BJ (cell line): Measurements from ENCODE around the gene ELOVL3. TPM values are rescaled to one million over a fixed set of nuclear protein-coding genes. Genes with fewer than 3 reads are reported as not detected.

Experiments
- CTCF ChIA-PET: fragments of 350-600 bp; formaldehyde crosslinking; extraction: SDS; loops from one replicate; lab custom pipeline; 2021; ENCODE audit warnings: antibody characterized with exemption, inconsistent platforms; lab: Yijun Ruan, JAX
- POLR2A ChIA-PET: fragments of 300-600 bp; sonication (Branson Sonifier 250); formaldehyde crosslinking; extraction: SDS; loops from one replicate; lab custom pipeline; 2021; ENCODE audit warnings: antibody characterized with exemption; lab: Charles Lee
- DNase-seq: peaks from one replicate; pipeline ENCODE4 v3.0.0-alpha.2; 2011; ENCODE audit warnings: low read depth
- H3K27me3 ChIP-seq: 2 replicates; pipeline ENCODE4 v1.6.0; 2011; ENCODE audit warnings: low read length; ENCODE audit not compliant: control insufficient read depth, insufficient read depth
- H3K36me3 ChIP-seq: 2 replicates; pipeline ENCODE4 v1.5.1; 2011; ENCODE audit warnings: low read length; ENCODE audit not compliant: control insufficient read depth, insufficient read depth
- H3K4me3 ChIP-seq: 2 replicates; pipeline ENCODE4 v1.5.1; 2011; ENCODE audit warnings: low read depth, mild to moderate bottlenecking, control low read depth, low read length
- polyA plus RNA-seq: library from polyadenylated mRNA; depleted of rRNA; stranded (reverse); fragments of >200 nt; gene quantifications from 2 replicates; pipeline ENCODE4 v1.2.3, GENCODE V29; 2011
- TF ChIP-seq, protein P1 (sequence below): IDR thresholded peaks from 2 replicates; pipeline ENCODE4 v1.5.1; 2011; ENCODE audit warnings: low read depth, mild to moderate bottlenecking, control low read depth, inconsistent platforms, low read length, moderate library complexity; ENCODE audit not compliant: insufficient read depth

The ELOVL3 gene
- polyA plus RNA-seq, 1 experiment, result 0.43 TPM

DNA sequence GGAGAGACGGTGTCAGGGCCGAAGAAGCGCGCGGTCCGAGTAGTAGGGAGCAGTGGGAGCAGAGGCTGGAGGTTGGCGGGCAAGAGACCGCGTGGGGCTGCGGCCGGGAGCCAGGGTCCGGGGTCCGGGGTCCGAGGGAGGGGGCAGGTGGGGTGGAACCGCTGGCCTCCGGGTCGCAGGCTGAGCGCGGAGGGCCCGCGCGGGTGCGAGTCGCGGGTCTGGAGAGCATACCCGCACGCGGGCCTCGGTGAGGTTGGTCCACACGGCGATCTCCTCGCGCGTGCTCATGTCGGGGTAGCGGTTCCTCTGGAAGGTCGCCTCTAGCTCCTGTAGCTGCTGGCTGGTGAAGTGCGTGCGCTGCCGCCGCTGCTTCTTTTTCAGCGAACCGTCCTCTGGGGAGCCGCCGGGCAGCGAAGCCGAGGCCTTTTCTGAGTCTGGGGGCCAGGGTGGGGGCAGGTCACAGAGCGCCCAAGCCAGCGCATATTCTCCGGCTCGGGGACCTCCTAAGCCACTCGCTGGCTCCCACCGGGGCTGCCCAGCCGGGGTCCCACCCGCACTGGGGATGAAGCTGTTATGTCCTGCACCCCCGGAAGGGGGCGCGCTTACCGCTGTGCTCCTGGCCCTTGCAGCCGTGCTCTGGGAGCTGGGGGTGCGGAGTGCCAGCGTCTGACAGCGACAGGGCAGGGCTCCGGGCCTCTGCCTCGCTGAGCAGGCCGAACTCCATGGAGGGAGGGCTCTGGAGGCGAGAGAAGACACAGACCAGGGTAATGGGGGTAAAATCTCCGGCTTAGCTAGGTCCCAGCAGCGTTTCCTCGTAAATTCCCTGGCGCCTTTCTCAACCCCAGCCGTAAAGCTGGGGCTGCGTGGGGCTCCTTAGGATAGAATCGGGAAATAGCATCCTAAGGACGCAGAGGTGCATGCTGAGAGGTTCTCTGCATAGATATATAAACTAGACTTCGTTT, 5.5 kb downstream of the ELOVL3 start:
- peaks cover 25% of the 10 kb centered on the region for H3K27me3 ChIP-seq
- no peaks in the 10 kb centered on the region for H3K36me3 ChIP-seq
- ChIA-PET CTCF (interaction anchor here (0.7 to 17.7 kb wide), 41 partner anchors 9 to 355 kb away, joined by 3 to 658 read pairs (median 4); partner anchors contain the start of genes FBXL15, GBF1, NFKB2 and NOLC1), POLR2A (interaction anchor here (0.6 kb wide), 1 partner anchor 14 kb away, joined by 3 read pairs; the partner anchor contains the start of gene GBF1)
- no peak overlapping the region; the same call in 1 of the 2 replicates for H3K4me3 ChIP-seq
- DNase-seq, result no peak
- TF ChIP-seq, protein P1, sequence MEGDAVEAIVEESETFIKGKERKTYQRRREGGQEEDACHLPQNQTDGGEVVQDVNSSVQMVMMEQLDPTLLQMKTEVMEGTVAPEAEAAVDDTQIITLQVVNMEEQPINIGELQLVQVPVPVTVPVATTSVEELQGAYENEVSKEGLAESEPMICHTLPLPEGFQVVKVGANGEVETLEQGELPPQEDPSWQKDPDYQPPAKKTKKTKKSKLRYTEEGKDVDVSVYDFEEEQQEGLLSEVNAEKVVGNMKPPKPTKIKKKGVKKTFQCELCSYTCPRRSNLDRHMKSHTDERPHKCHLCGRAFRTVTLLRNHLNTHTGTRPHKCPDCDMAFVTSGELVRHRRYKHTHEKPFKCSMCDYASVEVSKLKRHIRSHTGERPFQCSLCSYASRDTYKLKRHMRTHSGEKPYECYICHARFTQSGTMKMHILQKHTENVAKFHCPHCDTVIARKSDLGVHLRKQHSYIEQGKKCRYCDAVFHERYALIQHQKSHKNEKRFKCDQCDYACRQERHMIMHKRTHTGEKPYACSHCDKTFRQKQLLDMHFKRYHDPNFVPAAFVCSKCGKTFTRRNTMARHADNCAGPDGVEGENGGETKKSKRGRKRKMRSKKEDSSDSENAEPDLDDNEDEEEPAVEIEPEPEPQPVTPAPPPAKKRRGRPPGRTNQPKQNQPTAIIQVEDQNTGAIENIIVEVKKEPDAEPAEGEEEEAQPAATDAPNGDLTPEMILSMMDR, result peak; percentile 86

DNA sequence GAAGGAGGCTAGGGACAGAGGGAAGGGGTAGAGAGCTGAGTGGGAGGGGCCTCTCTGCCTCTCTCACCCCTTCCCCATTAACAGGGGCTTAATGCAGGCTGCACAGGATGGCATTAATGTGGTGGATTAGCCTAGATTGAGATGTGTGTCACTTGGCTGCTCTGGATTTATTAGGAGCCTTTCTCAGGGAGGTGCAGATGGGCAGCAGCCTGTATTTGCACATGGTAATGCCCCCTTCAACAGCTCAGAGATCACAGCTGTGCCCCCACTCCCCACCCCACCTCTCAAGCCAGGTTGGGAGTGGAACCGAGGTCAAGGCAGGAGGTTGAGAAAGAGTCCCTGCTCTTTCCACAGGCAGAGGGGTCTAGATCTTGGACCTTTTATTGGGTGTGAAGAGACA, 7.9 kb downstream of the ELOVL3 start:
- ChIA-PET POLR2A (no interaction called here), CTCF (interaction anchor here (0.9 to 17.7 kb wide), 5 partner anchors 65 to 190 kb away, joined by 3 to 658 read pairs (median 9); partner anchors contain the start of gene NFKB2)
- Histone ChIP-seq H3K4me3 (no peak overlapping the region), H3K36me3 (no peaks in the 10 kb centered on the region), H3K27me3 (peaks cover 20% of the 10 kb centered on the region)
- DNase-seq, result no peak
- TF ChIP-seq, protein P1, result no peak

DNA sequence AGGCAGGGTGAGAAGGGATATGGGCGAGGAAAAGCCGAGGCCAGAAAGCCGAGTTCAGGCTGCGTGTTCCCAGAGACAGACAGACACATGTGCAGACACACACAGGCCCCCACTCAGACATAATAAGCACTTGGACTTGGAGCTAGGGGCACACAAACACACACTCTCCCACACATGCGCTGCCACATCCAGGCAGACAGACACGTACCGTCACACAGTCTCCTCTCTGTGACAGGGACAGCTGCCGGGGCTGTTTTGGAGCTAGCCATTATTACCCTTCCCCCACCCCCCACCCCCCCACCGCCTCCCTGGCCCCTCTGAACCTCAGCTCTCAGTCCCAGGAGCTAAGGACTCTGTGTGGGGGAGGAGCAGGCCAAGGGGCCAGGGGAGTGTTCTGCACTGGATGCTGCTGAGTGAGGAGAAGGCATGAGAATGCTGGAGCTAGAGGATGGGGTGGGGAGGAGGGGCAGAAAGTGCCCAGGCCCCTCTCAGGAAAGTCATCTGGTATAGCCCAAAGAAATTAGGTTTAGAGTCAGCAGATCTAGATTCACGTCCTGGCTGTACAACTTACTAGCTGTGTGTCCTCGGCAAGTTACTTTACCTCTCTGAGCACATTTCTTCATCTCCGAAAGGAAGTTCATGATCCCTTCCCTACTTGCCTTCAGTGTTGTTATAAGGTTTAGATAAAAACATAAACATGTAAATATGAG, 8.9 kb downstream of the ELOVL3 start:
- Histone ChIP-seq H3K4me3 (no peak overlapping the region), H3K27me3 (peaks cover 24% of the 10 kb centered on the region), H3K36me3 (no peaks in the 10 kb centered on the region)
- TF ChIP-seq, protein P1, result no peak
- no peak for DNase-seq
- ChIA-PET CTCF (interaction anchor here (0.9 to 17.7 kb wide), 5 partner anchors 66 to 188 kb away, joined by 3 to 658 read pairs (median 9); partner anchors contain the start of gene NFKB2), POLR2A (no interaction called here)

DNA sequence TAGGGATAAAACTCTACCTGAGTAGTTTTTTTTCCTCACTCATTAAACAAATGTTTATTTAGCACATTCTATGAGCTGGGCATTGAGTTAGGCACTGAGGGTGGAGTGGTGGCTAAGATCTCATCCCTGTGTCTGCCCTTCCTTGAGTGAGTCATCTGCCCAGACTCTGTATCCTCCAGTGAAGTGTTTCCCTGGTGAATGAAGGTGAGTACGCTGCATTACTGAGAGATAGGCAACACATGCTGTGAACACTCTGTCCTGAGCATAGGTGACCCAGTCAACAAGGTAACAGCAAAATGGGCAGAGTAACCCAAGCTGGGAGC, 9.5 kb downstream of the ELOVL3 start:
- DNase-seq, result no peak
- Histone ChIP-seq H3K36me3 (no peaks in the 10 kb centered on the region), H3K4me3 (no peak overlapping the region), H3K27me3 (peaks cover 28% of the 10 kb centered on the region)
- POLR2A ChIA-PET, result no interaction called here
- CTCF ChIA-PET, result interaction anchor here (1.1 to 17.7 kb wide), 5 partner anchors 8 to 188 kb away, joined by 3 to 658 read pairs (median 9); partner anchors contain the start of gene NFKB2
- TF ChIP-seq, protein P1, result no peak
